GM12872 (cell line): ENCODE measurements around the gene MTAP.

Experiments
- TF ChIP-seq, protein P1 (sequence below): IDR thresholded peaks from 3 replicates; pipeline ENCODE4 v1.5.1; 2011; ENCODE audit warnings: low read depth, mild to moderate bottlenecking, low read length, moderate library complexity; ENCODE audit not compliant: insufficient read depth

MTAP gene

DNA sequence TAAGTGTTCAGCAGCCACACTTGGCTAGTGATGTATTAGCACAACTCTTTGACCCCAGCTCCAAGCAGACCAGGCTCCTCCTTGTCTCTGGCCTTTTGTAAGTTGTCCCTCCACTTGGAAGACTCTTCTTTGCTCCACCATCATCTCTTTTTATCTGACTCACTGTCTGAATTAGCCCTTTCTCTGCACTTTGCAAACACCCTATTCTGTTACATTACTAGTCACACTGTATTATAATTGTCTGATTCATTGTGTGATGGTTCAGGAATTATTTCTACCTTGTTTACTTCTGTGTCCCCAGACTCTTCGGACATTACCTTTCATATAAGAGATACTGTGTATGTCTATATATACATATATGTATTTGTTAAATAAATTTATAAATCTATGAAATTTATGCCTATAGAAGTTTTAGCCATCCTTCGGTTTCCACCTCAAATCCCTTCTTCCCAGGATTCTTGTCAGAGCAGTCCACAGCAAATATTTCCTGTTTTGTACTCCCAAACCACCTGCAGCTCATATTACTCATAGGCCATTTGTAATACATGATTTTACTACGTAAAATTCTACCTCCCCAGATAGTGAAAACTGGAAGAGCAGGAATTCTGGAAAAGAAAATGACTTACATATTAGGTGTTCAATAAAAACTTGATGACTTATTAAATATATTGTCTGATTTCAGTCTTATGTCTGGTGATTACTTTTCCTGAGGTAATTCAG is 69.0 kb downstream of the MTAP start:
- TF ChIP-seq, protein P1, sequence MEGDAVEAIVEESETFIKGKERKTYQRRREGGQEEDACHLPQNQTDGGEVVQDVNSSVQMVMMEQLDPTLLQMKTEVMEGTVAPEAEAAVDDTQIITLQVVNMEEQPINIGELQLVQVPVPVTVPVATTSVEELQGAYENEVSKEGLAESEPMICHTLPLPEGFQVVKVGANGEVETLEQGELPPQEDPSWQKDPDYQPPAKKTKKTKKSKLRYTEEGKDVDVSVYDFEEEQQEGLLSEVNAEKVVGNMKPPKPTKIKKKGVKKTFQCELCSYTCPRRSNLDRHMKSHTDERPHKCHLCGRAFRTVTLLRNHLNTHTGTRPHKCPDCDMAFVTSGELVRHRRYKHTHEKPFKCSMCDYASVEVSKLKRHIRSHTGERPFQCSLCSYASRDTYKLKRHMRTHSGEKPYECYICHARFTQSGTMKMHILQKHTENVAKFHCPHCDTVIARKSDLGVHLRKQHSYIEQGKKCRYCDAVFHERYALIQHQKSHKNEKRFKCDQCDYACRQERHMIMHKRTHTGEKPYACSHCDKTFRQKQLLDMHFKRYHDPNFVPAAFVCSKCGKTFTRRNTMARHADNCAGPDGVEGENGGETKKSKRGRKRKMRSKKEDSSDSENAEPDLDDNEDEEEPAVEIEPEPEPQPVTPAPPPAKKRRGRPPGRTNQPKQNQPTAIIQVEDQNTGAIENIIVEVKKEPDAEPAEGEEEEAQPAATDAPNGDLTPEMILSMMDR, result no peak

DNA sequence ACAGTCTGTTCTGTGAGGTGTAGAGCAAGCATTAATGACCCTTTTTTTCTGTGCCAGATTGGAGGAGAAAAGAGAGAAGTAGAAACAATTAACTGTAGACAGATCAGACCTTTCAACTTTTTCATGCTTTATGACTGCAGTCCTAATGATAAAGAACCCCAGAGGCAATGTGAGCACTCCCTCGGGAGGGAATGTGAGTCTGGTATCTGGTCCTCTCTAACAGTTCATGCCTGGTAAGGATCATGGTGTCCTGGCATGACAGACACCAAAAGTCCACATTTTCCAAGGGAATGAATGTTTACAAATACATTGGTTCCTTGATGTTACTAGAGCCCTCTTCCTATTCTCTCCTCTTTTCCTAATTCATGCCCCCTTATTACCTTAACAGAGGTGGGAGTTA is 70.3 kb downstream of the MTAP start:
- TF ChIP-seq, protein P1, result no peak

DNA sequence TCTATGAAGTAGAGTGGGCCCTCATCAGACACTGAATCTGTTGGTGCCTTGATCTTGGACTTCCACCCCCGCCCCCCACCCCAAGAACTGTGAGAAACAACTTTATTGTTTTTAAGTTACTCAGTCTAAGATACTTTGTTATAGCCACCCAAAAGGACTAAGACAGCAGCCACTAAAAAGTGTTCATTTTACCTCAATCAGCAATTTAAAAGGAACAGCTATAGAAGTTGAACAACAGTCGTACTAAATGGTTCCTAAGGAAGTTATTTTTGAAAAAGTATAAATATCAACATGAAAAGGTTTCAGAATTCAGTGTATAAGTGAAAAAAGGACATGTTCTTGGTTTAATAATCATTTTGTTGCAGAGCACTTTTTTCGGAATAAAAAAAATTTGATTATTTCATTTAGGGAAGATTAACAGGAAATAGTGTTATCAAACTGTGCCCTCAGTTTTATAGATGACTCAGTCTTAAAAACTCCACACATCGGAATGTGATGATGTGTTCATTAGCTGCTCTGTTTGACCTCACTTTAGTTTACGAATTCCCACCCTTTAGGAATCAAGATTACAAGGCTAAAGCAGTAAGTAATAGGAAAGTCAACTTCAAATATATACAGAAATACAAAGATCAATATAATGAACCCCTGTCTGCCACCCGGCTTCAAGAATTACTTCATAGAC is 71.2 kb downstream of the MTAP start:
- TF ChIP-seq, protein P1, result no peak

DNA sequence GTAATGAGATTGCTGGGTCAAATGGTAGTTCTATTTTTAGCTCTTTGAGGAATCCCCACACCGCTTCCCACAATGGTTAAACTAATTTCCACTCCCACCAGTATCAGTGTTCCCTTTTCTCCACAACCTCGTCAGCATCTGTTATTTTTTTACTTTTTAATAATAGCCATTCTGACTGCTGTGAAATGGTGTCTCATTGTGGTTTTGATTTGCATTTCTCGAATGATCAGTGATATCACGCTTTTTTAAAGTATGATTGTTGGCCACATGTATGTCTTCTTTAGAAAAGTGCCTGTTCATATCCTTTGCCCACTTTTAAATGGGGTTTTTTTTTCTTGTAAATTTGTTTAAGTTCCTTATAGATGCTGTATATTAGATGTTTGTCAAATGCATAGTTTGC is 73.5 kb downstream of the MTAP start:
- TF ChIP-seq, protein P1, result no peak

DNA sequence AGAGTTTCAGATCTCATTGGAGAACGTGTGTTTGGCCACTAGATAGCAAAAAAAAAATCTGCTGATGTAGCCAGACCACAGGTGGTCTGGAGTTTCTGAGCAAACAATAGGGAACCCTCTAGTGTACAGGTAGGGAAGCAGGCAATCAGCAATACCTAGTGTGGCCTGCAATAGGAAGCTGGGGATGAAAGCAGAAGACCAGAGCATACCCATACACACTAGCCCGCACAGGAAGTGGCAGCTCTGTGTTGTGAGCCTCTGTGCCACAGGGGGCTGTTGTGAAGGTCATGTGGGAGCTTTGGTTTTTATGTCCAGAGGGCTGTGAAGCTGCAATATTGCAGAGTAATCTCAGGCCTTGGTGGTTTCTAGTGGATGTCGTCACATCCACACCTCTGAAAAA is 81.2 kb downstream of the MTAP start:
- TF ChIP-seq, protein P1, result 0 out of 3 replicates have a peak, but pooled peaks have one; percentile 1

DNA sequence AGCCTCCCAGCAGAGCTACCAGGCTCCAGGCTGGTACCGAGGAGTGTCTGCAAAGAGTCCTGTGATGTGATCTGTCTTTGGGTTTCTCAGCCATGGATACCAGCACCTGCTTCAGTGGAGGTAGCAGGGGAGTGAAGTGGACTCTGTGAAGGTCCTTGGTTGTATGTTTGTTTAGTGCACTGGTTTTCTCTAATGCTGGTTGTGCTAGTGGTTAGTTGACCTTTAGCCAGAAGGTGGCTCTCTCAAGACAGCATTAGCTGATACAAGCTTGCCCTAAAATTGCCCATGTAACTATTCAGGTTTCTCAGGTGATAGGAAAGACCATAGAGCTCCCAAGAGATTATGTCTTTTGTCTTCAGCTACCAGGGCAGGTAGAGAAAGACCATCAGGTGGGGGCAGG is 87.2 kb downstream of the MTAP start:
- TF ChIP-seq, protein P1, result no peak

DNA sequence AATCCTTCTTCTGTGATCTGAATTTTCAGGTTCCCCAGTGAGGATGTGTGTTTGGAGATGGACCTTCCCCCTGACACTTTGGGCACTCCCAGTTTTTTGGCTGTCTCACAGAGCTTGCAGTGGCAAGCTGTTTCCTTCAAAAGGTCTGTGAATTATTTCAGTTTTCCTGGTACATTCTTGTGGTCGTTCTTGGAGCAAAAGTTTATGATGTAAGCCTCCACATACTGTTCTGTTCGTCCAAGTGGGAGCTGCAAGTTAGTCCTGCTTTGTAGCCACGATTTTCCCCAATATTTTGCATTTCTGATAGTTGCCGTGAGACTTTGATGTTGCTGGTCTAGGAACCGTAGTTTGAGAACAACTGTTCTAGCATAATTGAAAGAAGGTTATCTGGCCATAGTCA is 88.3 kb downstream of the MTAP start:
- TF ChIP-seq, protein P1, result no peak
